Neural progenitor cell (in vitro differentiated cells): Measurements from ENCODE around the gene CKMT2. TPM values are rescaled to one million over a fixed set of nuclear protein-coding genes. Genes with fewer than 3 reads are reported as not detected.
"Not testable (repeated sequence)": the region's sequence is repeated elsewhere in the genome, so short reads cannot be mapped to it uniquely, and the experiment has no call there.

Experiments used
- DNase-seq: peaks from one replicate; pipeline ENCODE4 v3.0.0-alpha.2; 2016; ENCODE audit warnings: low spot score
- H2AFZ ChIP-seq: fragments of 200-600 bp; sonication (generic); replicated peaks from 2 replicates; pipeline ENCODE4 v1.6.1; 2016; ENCODE audit warnings: antibody characterized with exemption
- H3F3A ChIP-seq: fragments of 200-600 bp; sonication (generic); 2 replicates; pipeline ENCODE4 v1.6.1; 2016; ENCODE audit warnings: antibody characterized with exemption, low read depth
- H3K27ac ChIP-seq: fragments of 200-600 bp; sonication (generic); 2 replicates; pipeline ENCODE4 v1.5.1; 2016; ENCODE audit warnings: mild to moderate bottlenecking
- H3K27me3 ChIP-seq: fragments of 200-600 bp; sonication (generic); 2 replicates; pipeline ENCODE4 v1.6.1; 2016; ENCODE audit warnings: mild to moderate bottlenecking, moderate library complexity
- H3K36me3 ChIP-seq: fragments of 200-600 bp; sonication (generic); 2 replicates; pipeline ENCODE4 v1.5.1; 2016
- H3K4me1 ChIP-seq: fragments of 200-600 bp; sonication (generic); 2 replicates; pipeline ENCODE4 v1.6.1; 2016; ENCODE audit warnings: mixed run types
- H3K4me2 ChIP-seq: fragments of 200-600 bp; sonication (generic); 2 replicates; pipeline ENCODE4 v1.6.1; 2016
- H3K4me3 ChIP-seq: fragments of 200-600 bp; sonication (generic); 2 replicates; pipeline ENCODE4 v1.5.1; 2016
- H3K79me2 ChIP-seq: fragments of 200-600 bp; sonication (generic); 2 replicates; pipeline ENCODE4 v1.6.1; 2016; ENCODE audit warnings: low read depth
- H3K9ac ChIP-seq: fragments of 200-600 bp; sonication (generic); 2 replicates; pipeline ENCODE4 v1.6.1; 2016
- H3K9me3 ChIP-seq: fragments of 200-600 bp; sonication (generic); 2 replicates; pipeline ENCODE4 v1.5.1; 2016; ENCODE audit warnings: low read depth
- H4K20me1 ChIP-seq: fragments of 200-600 bp; sonication (generic); 2 replicates; pipeline ENCODE4 v1.6.1; 2016; ENCODE audit warnings: low read depth
- H3K27ac Mint-ChIP-seq: 3 replicates; pipeline ENCODE4 v1.8.0; 2021; ENCODE audit warnings: mixed read lengths
- H3K27me3 Mint-ChIP-seq: 2 replicates; pipeline ENCODE4 v1.8.0; 2022; ENCODE audit warnings: low read depth, mild to moderate bottlenecking, inconsistent platforms, moderate library complexity, mixed read lengths; ENCODE audit not compliant: insufficient read depth
- H3K36me3 Mint-ChIP-seq: 3 replicates; pipeline ENCODE4 v1.8.0; 2021; ENCODE audit warnings: mixed read lengths
- H3K4me1 Mint-ChIP-seq: 3 replicates; pipeline ENCODE4 v1.8.0; 2021; ENCODE audit warnings: mixed read lengths
- H3K4me3 Mint-ChIP-seq: 3 replicates; pipeline ENCODE4 v1.8.0; 2021; ENCODE audit warnings: mild to moderate bottlenecking, moderate library complexity, mixed read lengths
- H3K9me3 Mint-ChIP-seq: 3 replicates; pipeline ENCODE4 v1.8.0; 2020; ENCODE audit warnings: mixed read lengths
- EZH2 ChIP-seq: fragments of 200-600 bp; sonication (generic); IDR thresholded peaks from 2 replicates; pipeline ENCODE4 v1.6.1; 2017; ENCODE audit warnings: antibody characterized with exemption, mild to moderate bottlenecking, moderate library complexity
- EZH2phosphoT487 ChIP-seq: fragments of 200-600 bp; sonication (generic); IDR thresholded peaks from 2 replicates; pipeline ENCODE4 v1.6.1; 2017; ENCODE audit warnings: antibody characterized with exemption
- total RNA-seq: library from RNA; depleted of rRNA; stranded (reverse); fragments of >200 nt; gene quantifications from 2 replicates; pipeline ENCODE4 v1.2.3, GENCODE V29; 2015; ENCODE audit warnings: low replicate concordance
- TF ChIP-seq, protein P1 (sequence below): fragments of 200-600 bp; sonication (generic); IDR thresholded peaks from 2 replicates; pipeline ENCODE4 v1.5.1; 2017; ENCODE audit warnings: antibody characterized with exemption, mild to moderate bottlenecking

Gene CKMT2
- total RNA-seq, 1 donor from 2014 or later, result not detected

DNA sequence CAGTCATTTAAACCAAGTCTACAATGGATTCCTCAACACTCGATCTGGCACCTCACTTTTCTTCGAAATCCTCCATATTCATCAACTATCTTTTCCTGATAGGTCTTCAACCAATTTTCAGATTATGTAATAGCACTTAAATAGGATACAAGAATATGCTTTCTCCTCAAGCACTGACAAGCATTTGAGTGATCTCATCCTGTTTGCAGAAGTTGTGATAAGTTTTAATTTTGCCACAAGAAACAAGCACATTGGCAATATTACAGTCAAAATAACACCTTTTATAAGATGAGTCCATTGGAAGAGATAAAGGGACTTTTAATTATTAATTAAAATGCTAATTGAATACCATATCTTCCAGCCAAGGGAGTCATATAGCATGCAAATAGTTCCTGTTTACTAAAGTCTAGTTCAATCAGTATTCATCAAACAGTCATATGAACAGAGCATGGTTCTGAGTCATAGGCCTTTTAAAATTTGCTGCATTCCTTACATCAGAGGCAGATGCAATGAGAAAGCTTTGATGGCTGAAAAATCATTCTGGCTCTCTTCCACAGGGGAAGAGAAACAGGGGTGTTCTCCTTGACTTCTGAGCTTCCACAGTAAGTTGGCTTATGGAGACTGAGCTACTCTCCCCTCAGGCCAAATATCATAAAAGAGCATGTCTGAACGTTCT, 35.5 kb downstream of the CKMT2 start:
- H3K4me2 ChIP-seq, result no peak overlapping the region
- H3K9ac ChIP-seq, result no peak overlapping the region
- peaks cover 24% of the 10 kb centered on the region for H3F3A ChIP-seq
- no peaks in the 10 kb centered on the region for H3K36me3 ChIP-seq
- no peak overlapping the region for H3K4me3 ChIP-seq
- TF ChIP-seq EZH2, result no peak
- TF ChIP-seq, protein P1, sequence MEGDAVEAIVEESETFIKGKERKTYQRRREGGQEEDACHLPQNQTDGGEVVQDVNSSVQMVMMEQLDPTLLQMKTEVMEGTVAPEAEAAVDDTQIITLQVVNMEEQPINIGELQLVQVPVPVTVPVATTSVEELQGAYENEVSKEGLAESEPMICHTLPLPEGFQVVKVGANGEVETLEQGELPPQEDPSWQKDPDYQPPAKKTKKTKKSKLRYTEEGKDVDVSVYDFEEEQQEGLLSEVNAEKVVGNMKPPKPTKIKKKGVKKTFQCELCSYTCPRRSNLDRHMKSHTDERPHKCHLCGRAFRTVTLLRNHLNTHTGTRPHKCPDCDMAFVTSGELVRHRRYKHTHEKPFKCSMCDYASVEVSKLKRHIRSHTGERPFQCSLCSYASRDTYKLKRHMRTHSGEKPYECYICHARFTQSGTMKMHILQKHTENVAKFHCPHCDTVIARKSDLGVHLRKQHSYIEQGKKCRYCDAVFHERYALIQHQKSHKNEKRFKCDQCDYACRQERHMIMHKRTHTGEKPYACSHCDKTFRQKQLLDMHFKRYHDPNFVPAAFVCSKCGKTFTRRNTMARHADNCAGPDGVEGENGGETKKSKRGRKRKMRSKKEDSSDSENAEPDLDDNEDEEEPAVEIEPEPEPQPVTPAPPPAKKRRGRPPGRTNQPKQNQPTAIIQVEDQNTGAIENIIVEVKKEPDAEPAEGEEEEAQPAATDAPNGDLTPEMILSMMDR, result no peak
- TF ChIP-seq EZH2phosphoT487, result no peak
- peaks cover 88% of the 10 kb centered on the region for H3K79me2 ChIP-seq
- H2AFZ ChIP-seq, result no peak overlapping the region
- no peak overlapping the region for H3K27ac ChIP-seq
- Mint-ChIP-seq H3K27me3 (no peaks in the 10 kb centered on the region), H3K36me3 (peaks cover 26% of the 10 kb centered on the region), H3K4me1 (peaks cover 8% of the 10 kb centered on the region), H3K27ac (no peak overlapping the region), H3K9me3 (peaks cover 30% of the 10 kb centered on the region), H3K4me3 (no peak overlapping the region)
- peaks cover 16% of the 10 kb centered on the region for H3K4me1 ChIP-seq
- H3K9me3 ChIP-seq, result no peaks in the 10 kb centered on the region
- no peaks in the 10 kb centered on the region for H4K20me1 ChIP-seq
- no peak for DNase-seq
- no peaks in the 10 kb centered on the region for H3K27me3 ChIP-seq

DNA sequence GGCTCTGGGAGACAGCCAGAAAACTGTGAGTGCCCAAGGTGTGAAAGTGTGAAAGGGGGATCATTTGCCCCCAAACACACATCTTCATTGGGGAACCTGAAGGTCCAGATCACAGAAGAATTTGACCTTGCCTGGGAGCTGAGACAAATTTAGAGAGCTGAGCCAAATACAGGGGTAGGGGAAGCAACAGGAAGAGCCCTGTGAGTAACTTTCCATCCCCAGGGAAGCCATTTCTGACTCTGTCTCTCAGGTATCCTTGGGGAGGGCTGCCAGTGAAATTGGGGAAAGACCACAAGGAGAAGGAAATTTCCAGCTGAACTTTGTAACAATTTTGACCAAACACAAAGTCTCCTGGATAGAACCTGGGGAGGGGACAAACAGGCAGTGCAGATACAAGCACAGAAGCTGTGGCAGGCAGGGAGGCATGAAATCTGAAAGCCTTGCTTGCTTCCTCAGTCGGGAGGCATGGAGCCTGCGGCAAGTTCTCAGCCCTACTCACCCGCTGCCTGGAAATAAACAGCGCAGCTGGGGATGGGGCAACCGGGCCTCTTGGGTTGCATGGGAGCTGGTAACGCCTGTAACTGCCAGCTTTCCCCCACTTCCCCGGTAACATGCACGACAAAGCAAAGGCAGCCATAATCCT, 36.8 kb downstream of the CKMT2 start:
- H3K79me2 ChIP-seq, result peaks cover 96% of the 10 kb centered on the region
- peak overlapping the region; percentile 84 for H3K27ac ChIP-seq
- peak overlapping the region; percentile 50 for H3K4me2 ChIP-seq

DNA sequence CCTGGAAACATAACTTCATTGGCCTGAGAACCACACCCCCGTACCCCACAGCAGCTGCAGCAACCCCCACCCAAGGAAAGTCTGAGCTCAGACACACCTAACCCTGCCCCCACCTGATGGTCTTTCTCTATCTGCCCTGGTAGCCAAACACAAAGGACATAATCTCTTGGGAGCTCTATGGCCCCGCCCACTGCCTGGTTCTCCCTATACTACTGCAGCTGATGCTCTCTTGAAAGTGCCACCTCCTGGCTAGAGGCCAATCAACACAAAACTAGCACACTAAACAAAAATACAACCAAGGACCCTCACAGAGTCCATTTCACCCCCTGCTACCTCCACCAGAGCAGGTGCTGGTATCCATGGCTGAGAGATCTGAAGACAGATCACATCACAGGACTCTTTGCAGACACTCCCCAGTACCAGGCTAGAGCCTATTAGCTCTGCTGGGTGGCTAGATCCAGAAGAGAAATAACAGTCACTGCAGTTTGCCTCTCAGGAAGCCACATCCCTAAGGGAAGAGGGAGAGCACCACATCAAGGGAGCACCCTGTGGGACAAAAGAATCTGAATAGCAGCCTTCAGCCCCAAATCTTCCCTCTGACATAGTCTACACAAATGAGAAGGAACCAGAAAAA, 37.4 kb downstream of the CKMT2 start:
- H3K4me3 ChIP-seq, result not testable (repeated sequence)

More for the DNA sequence above, 36.8 kb downstream of the CKMT2 start:
- H3K27ac Mint-ChIP-seq, result peak overlapping the region; percentile 70
- H3K9me3 Mint-ChIP-seq, result peaks cover 42% of the 10 kb centered on the region
- Histone ChIP-seq H3K4me3 (no peak overlapping the region), H3K9ac (no peak overlapping the region), H3K36me3 (no peaks in the 10 kb centered on the region), H4K20me1 (no peaks in the 10 kb centered on the region), H3K9me3 (peaks cover 6% of the 10 kb centered on the region), H3K27me3 (no peaks in the 10 kb centered on the region), H2AFZ (peak overlapping the region; percentile 40), H3K4me1 (peaks cover 16% of the 10 kb centered on the region), H3F3A (peaks cover 24% of the 10 kb centered on the region)
- no peak for TF ChIP-seq EZH2phosphoT487
- TF ChIP-seq, protein P1, result no peak
- no peak for TF ChIP-seq EZH2
- no peaks in the 10 kb centered on the region for H3K27me3 Mint-ChIP-seq
- H3K4me1 Mint-ChIP-seq, result peaks cover 8% of the 10 kb centered on the region
- no peak overlapping the region for H3K4me3 Mint-ChIP-seq
- peak; percentile 12 for DNase-seq
- H3K36me3 Mint-ChIP-seq, result peaks cover 29% of the 10 kb centered on the region

More for the DNA sequence above, 37.4 kb downstream of the CKMT2 start:
- not testable (repeated sequence) for H3K27me3 ChIP-seq, H3K4me3 Mint-ChIP-seq, H3K4me1 Mint-ChIP-seq, H3K27me3 Mint-ChIP-seq, H3K36me3 ChIP-seq, H3K9ac ChIP-seq, H4K20me1 ChIP-seq
- Histone ChIP-seq H3F3A (peaks cover 24% of the 10 kb centered on the region), H3K27ac (peak overlapping the region; percentile 31), H3K4me1 (peaks cover 16% of the 10 kb centered on the region), H2AFZ (peak overlapping the region; percentile 40), H3K4me2 (peak overlapping the region; percentile 50), H3K79me2 (peaks cover 97% of the 10 kb centered on the region), H3K9me3 (peaks cover 10% of the 10 kb centered on the region)
- TF ChIP-seq, protein P1, result peak; percentile 7
- Mint-ChIP-seq H3K36me3 (peaks cover 34% of the 10 kb centered on the region), H3K9me3 (peaks cover 49% of the 10 kb centered on the region), H3K27ac (peak overlapping the region; percentile 70)
- peak; percentile 59 for DNase-seq
